ENCODE results near the gene ARMC12. TPM values are rescaled to one million over a fixed set of nuclear protein-coding genes. Genes with fewer than 3 reads are reported as not detected.
A peak's percentile ranks its signal among the peaks of the same experiment; 100 is the strongest.

Gene ARMC12
- total and polyA plus RNA-seq, 8 donors, result 0.45 to 1.7 (median 0.84) TPM

GRCh38 chr6:35703554-35703953 lies 33.3 kb upstream of the ARMC12 start:
- ATAC-seq (no peak), DNase-seq (no peak)
- no peak for TF ChIP-seq CTCF (IDR thresholded peaks at IDR 0.05)
- Histone ChIP-seq H3K4me3 (no peak overlapping the region), H3K27ac (no peak overlapping the region), H3K9me3 (peaks cover 0 to 5% of the 10 kb centered on the region in 2 donors), H3K4me1 (peaks cover 0 to 14% of the 10 kb centered on the region in 2 donors), H3K36me3 (no peaks in the 10 kb centered on the region), H3K27me3 (no peaks in the 10 kb centered on the region)
- intact Hi-C loops (cut with DNase I), result no loop called here

DNA sequence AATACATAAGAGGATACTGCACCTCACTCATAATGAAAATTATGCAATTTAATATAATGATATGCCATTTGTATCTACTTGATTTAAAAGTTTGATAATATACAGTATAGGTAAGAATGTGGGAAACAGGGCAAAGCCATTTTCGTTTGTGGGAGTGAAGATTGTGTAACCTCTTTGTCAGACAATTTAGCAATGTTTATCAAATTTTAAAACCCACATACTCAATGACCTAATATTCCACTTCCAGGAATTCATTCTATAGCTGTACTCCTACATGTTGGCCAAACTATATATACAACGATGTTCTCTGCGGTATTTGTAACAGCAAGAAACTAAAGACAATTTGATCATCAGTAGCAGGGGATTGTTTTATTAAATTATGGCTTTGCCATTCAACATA lies 30.4 kb upstream of the ARMC12 start:
- Histone ChIP-seq H3K9me3 (peaks cover 0 to 5% of the 10 kb centered on the region in 2 donors), H3K36me3 (no peaks in the 10 kb centered on the region), H3K4me3 (no peak overlapping the region), H3K4me1 (peaks cover 0 to 14% of the 10 kb centered on the region in 2 donors), H3K27ac (no peak overlapping the region), H3K27me3 (no peaks in the 10 kb centered on the region)
- intact Hi-C loops (cut with DNase I), result no loop called here
- ATAC-seq (no peak), DNase-seq (no peak)
- no peak for TF ChIP-seq CTCF (IDR thresholded peaks at IDR 0.05)

GRCh38 chr6:35707714-35708407 lies 29.0 kb upstream of the ARMC12 start:
- no peak for TF ChIP-seq CTCF (IDR thresholded peaks at IDR 0.05)
- DNase-seq (no peak), ATAC-seq (no peak)
- H3K27me3 ChIP-seq, result no peaks in the 10 kb centered on the region
- H3K4me3 ChIP-seq, result no peak overlapping the region
- H3K27ac ChIP-seq, result no peak overlapping the region
- H3K36me3 ChIP-seq, result no peaks in the 10 kb centered on the region
- intact Hi-C loops (cut with DNase I), result no loop called here
- peaks cover 0 to 14% of the 10 kb centered on the region in 2 donors for H3K4me1 ChIP-seq
- peaks cover 0 to 5% of the 10 kb centered on the region in 2 donors for H3K9me3 ChIP-seq

DNA sequence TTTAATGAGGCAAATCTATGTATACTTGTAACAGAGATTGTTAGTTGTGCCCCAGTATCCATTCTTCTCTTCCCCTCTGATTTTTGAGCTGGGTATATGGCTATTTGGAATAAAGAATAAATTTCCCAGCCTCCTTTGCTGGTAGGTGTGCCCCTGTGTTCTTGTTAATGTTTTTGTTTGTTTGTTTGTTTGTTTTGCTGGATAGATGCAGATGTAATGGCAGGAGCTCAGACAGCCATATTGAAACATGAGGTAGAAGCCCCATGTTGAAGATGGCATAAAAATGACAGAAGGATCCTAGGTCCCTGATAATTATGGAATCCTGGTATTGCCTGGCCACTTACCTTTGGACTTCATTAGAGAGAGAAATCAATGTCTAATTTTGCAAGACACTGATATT lies 28.2 kb upstream of the ARMC12 start:
- Histone ChIP-seq H3K27me3 (no peaks in the 10 kb centered on the region), H3K4me1 (peaks cover 0 to 14% of the 10 kb centered on the region in 2 donors), H3K27ac (no peak overlapping the region), H3K36me3 (no peaks in the 10 kb centered on the region), H3K4me3 (no peak overlapping the region), H3K9me3 (peaks cover 0 to under 1% of the 10 kb centered on the region in 2 donors)
- no peak for TF ChIP-seq CTCF (IDR thresholded peaks at IDR 0.05)
- ATAC-seq, result no peak
- no peak for DNase-seq
- intact Hi-C loops (cut with DNase I), result no loop called here

DNA sequence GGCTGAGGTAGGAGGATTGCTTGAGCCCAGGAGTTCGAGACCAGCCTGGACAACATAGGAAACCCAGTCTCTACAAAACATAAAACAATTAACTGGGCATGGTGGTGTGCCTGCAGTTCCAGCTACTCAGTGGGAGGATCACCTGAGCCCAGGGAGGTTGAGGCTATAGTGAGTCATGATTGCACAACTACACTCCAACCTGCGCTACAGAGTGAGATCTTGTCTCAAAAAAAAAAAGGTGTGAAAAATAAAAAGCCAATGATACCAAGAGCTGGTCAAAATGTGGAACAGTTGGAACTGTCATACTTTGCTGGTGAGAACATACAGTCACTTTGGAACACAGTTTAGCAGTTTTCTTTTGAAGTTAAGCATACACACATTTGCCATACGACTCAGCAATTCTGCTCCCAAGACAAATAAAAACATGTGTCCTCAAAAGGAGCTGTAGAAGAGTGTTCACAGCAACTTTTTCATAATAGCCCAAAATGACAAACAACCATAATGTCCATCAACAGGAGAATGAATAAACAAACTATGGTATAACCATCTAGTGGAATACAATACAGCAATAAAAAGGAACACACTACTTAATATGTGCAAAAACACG lies 26.5 kb upstream of the ARMC12 start:
- Histone ChIP-seq H3K27me3 (no peaks in the 10 kb centered on the region), H3K27ac (no peak overlapping the region), H3K9me3 (no peaks in the 10 kb centered on the region), H3K4me3 (no peak overlapping the region), H3K4me1 (peaks cover 0 to 14% of the 10 kb centered on the region in 2 donors), H3K36me3 (no peaks in the 10 kb centered on the region)
- TF ChIP-seq CTCF (IDR thresholded peaks at IDR 0.05), result no peak
- intact Hi-C loops (cut with DNase I), result no loop called here
- ATAC-seq (peak; percentile 74), DNase-seq (no peak)

All from left lung (tissue), 10 donors.